Progenitor cell of endocrine pancreas (in vitro differentiated cells): Measurements from ENCODE around the gene SLC22A13. TPM values are rescaled to one million over a fixed set of nuclear protein-coding genes. Genes with fewer than 3 reads are reported as not detected.

Experiments used
- DNase-seq: peaks from one replicate; pipeline ENCODE4 v3.0.0; 2021; ENCODE audit warnings: low spot score; ENCODE audit not compliant: unreplicated experiment
- H3K27ac Mint-ChIP-seq: 2 replicates; pipeline ENCODE4 v1.8.0; 2021; ENCODE audit warnings: mild to moderate bottlenecking, moderate library complexity, mixed read lengths
- H3K27me3 Mint-ChIP-seq: 2 replicates; pipeline ENCODE4 v1.8.0; 2021; ENCODE audit warnings: mixed read lengths
- H3K36me3 Mint-ChIP-seq: 2 replicates; pipeline ENCODE4 v1.8.0; 2022; ENCODE audit warnings: mixed read lengths; ENCODE audit not compliant: insufficient read depth
- H3K4me1 Mint-ChIP-seq: 2 replicates; pipeline ENCODE4 v1.8.0; 2021; ENCODE audit warnings: low read depth, mixed read lengths
- H3K4me3 Mint-ChIP-seq: 2 replicates; pipeline ENCODE4 v1.8.0; 2021; ENCODE audit warnings: low read depth, mild to moderate bottlenecking, moderate library complexity, mixed read lengths
- H3K9me3 Mint-ChIP-seq: 2 replicates; pipeline ENCODE4 v1.8.0; 2021; ENCODE audit warnings: low read depth, mixed read lengths
- total RNA-seq: library from RNA; stranded (reverse); gene quantifications from 2 replicates; pipeline ENCODE4 v1.2.1, GENCODE V29; 2021
- TF ChIP-seq, protein P1 (sequence below): fragments of 200-600 bp; sonication (generic); IDR thresholded peaks from one replicate; pipeline ENCODE4 v1.5.0; 2021; ENCODE audit warnings: antibody characterized with exemption, mild to moderate bottlenecking; ENCODE audit not compliant: unreplicated experiment

Gene SLC22A13
- total RNA-seq, 1 donor from 2014 or later, result 0.67 TPM

GRCh38 chr3:38275658-38276057, 10.0 kb downstream of the SLC22A13 start:
- DNase-seq, result no peak
- Mint-ChIP-seq H3K27me3 (no peaks in the 10 kb centered on the region), H3K9me3 (no peaks in the 10 kb centered on the region), H3K4me3 (no peak overlapping the region), H3K4me1 (no peaks in the 10 kb centered on the region), H3K36me3 (peaks cover 5% of the 10 kb centered on the region), H3K27ac (no peak overlapping the region)
- TF ChIP-seq, protein P1, sequence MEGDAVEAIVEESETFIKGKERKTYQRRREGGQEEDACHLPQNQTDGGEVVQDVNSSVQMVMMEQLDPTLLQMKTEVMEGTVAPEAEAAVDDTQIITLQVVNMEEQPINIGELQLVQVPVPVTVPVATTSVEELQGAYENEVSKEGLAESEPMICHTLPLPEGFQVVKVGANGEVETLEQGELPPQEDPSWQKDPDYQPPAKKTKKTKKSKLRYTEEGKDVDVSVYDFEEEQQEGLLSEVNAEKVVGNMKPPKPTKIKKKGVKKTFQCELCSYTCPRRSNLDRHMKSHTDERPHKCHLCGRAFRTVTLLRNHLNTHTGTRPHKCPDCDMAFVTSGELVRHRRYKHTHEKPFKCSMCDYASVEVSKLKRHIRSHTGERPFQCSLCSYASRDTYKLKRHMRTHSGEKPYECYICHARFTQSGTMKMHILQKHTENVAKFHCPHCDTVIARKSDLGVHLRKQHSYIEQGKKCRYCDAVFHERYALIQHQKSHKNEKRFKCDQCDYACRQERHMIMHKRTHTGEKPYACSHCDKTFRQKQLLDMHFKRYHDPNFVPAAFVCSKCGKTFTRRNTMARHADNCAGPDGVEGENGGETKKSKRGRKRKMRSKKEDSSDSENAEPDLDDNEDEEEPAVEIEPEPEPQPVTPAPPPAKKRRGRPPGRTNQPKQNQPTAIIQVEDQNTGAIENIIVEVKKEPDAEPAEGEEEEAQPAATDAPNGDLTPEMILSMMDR, result no peak

DNA sequence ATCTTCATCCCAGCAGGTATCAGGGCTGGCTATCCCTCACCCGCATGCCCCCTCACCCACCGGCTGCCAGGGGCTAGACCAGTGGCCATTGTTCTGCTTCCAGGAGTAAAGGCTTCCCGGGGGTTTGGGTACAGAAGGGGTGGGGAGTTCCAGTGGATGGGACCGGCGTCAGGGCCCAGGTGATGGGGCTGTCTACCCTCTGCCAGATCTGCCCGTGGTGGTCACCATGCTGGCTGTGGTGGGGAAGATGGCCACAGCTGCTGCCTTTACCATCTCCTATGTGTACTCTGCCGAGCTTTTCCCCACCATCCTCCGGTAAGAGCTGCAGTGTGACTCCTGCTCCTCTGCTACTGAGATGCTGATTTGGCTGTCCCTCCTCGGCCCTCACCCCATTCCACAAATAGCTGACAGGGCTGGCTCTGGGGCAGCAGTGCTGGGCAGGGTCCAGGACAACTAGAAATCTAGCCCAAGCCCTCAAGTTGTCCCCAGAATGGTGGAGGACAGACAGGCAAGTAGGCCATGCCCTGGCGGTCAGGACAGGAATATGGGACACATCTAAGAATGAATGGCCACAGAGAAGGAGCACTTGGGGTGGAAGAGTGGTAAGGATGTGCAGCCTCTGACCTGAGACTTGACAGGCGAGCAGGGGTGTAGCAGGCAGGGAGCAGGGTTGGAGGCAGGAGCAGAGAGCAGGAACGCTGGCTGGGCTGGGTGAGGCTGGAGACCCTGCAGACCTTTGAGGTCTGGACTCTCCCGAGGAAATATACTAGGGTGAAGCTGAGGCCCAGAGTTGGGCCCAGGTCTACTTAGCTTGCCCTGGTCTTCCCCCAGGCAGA, 10.7 kb downstream of the SLC22A13 start:
- Mint-ChIP-seq H3K27me3 (no peaks in the 10 kb centered on the region), H3K27ac (no peak overlapping the region), H3K36me3 (peaks cover 3% of the 10 kb centered on the region), H3K4me1 (no peaks in the 10 kb centered on the region), H3K9me3 (no peaks in the 10 kb centered on the region), H3K4me3 (no peak overlapping the region)
- DNase-seq, result no peak
- TF ChIP-seq, protein P1, result no peak

GRCh38 chr3:38276917-38277630, 11.5 kb downstream of the SLC22A13 start:
- H3K9me3 Mint-ChIP-seq, result no peaks in the 10 kb centered on the region
- H3K4me1 Mint-ChIP-seq, result no peaks in the 10 kb centered on the region
- no peak overlapping the region for H3K4me3 Mint-ChIP-seq
- H3K36me3 Mint-ChIP-seq, result peaks cover 3% of the 10 kb centered on the region
- H3K27me3 Mint-ChIP-seq, result no peaks in the 10 kb centered on the region
- TF ChIP-seq, protein P1, result no peak
- H3K27ac Mint-ChIP-seq, result no peak overlapping the region
- no peak for DNase-seq

- no peak for DNase-seq
- H3K27ac Mint-ChIP-seq, result no peak overlapping the region
- no peaks in the 10 kb centered on the region for H3K4me1 Mint-ChIP-seq
- no peaks in the 10 kb centered on the region for H3K9me3 Mint-ChIP-seq
- no peaks in the 10 kb centered on the region for H3K27me3 Mint-ChIP-seq
- peaks cover 3% of the 10 kb centered on the region for H3K36me3 Mint-ChIP-seq
- H3K4me3 Mint-ChIP-seq, result no peak overlapping the region
- TF ChIP-seq, protein P1, result no peak
These were observed 13.2 kb downstream of the SLC22A13 start for GRCh38 chr3:38278841-38279240.

GRCh38 chr3:38281895-38282686, 16.5 kb downstream of the SLC22A13 start, which contains the start of gene SLC22A14:
Gene SLC22A14 (plus strand): TSS chr3:38282294. CDS start chr3:38306027, 23,733 bp downstream.
- Mint-ChIP-seq H3K36me3 (peaks cover 3% of the 10 kb centered on the region), H3K4me1 (no peaks in the 10 kb centered on the region), H3K4me3 (no peak within 1 kb of the TSS), H3K9me3 (no peaks in the 10 kb centered on the region), H3K27me3 (no peaks in the 10 kb centered on the region), H3K27ac (peak within 1 kb of the TSS; percentile 41)
- DNase-seq, result no peak
- TF ChIP-seq, protein P1, result peak; percentile 10
